ENCODE data around the gene PLAAT4. TPM values are rescaled to one million over a fixed set of nuclear protein-coding genes. Genes with fewer than 3 reads are reported as not detected.
"Not testable (repeated sequence)": the region's sequence is repeated elsewhere in the genome, so short reads cannot be mapped to it uniquely, and the experiment has no call there.

Gene PLAAT4
- total RNA-seq, 1 donor from 2014 or later = 10.6 TPM

GRCh38 chr11:63547061-63547460 is 10.5 kb downstream of the PLAAT4 start:
- DNase-seq = no peak

- no peak for DNase-seq
Measured at GRCh38 chr11:63548178-63548577, 11.6 kb downstream of the PLAAT4 start.

- no peak for DNase-seq
Measured at GRCh38 chr11:63549411-63549810, 12.8 kb downstream of the PLAAT4 start.

GRCh38 chr11:63550156-63550700 is 13.6 kb downstream of the PLAAT4 start:
- DNase-seq = not testable (repeated sequence)

- no peak for DNase-seq
Measured at GRCh38 chr11:63551091-63551888, 14.7 kb downstream of the PLAAT4 start.

DNA sequence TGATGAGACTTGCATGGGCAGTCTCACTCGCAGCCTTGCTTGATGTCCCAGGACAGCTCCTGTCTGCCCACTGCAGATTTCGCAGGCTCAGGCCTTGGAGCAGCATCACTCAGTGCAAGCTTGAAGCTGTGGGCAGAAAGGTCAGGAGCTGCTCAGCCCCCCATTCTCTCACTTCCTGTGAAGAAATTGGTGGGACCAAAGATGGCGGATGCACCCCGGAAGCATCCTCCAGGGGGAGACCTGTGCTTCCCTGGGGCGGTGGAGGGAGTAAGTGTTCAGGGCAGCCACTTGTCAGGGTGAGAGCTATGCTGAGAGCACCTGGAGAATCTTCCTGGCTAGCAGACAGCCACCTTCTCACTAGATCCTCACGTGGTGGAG is 15.3 kb downstream of the PLAAT4 start:
- DNase-seq = no peak

DNA sequence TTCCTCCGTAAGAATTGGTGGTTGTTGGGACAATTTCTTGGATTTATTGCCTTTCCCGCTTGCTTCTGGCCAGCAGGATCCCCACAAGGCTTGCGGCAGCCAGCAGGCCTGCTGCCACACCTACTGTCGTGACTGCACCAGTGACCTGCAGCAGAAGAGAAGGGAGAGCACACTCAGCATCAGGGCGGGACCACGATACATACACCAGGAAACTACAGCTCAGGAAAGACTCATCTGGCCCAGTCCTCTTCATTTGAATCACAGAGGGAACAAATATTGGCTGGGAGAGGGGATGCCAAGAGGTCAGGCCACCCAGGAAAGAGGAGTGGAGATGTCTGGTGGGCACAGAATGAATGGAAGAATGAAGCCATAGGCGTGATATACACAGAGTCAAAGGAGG is 16.3 kb downstream of the PLAAT4 start:
- DNase-seq = no peak

DNA sequence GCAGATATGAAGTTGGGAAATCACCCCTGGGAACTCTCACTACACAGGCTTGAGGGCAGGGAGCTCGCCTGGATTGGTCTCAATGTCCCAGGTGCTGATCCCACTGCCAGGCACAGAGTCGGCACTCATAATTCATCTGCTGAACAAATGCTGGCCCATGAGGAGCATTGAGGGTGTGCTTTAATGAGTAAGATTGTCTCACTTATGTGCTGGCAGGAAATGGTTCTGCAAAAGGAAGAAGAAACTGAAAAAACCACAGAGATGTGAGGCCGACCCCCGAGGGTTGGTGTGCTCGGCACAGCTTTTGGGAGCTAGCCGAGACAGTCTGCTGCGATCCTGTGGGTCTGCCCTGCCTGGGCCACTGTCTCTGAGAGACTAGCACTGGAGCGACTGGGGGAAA is 17.2 kb downstream of the PLAAT4 start:
- no peak for DNase-seq

DNA sequence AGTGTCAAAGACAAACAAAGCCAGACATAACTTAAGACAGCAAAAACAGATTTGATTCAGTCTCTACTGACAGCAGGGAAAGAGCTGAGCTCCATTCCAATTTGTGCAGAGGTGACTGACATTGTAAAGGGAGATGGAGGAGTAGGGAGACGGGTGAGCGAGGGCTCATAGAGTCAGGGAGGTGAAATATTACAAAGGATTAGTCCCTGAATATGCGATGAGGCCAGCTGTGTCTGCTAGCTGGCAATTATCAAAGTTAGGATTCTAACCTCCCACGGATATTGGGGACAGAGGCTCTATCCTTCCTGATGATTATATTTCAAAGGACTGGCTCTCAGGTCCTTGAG is 18.2 kb downstream of the PLAAT4 start:
- no peak for DNase-seq

DNA sequence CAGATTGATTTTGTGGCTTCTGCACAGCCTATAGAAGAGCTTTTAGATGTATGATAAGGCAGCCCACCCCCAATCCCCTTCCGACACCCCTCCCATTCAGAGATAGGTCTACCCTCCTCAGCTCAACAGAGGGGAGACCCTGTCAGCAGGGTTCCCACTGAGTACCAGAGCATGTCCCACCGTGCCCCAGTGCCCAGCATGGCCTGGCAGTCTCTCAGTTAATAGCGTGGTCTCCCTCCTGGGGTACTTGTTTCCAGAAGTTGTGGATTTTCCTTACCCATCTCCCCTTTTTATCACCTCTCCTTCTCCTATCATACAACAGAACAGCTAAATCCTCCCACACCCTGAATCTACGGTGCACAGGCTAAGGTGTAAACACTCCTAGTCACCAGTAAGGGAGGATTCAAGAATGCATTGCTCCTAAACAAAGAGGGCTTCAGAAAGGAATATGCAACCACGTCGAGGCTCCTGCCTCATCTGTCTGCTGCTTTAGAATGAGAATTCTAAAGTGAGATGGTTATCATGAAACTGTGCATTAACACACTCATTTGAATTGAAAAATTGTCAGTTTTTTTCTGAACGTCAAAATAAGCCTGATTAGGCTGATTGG is 19.9 kb downstream of the PLAAT4 start:
- no peak for DNase-seq

GRCh38 chr11:63557570-63557969 is 21.0 kb downstream of the PLAAT4 start:
- no peak for DNase-seq

DNA sequence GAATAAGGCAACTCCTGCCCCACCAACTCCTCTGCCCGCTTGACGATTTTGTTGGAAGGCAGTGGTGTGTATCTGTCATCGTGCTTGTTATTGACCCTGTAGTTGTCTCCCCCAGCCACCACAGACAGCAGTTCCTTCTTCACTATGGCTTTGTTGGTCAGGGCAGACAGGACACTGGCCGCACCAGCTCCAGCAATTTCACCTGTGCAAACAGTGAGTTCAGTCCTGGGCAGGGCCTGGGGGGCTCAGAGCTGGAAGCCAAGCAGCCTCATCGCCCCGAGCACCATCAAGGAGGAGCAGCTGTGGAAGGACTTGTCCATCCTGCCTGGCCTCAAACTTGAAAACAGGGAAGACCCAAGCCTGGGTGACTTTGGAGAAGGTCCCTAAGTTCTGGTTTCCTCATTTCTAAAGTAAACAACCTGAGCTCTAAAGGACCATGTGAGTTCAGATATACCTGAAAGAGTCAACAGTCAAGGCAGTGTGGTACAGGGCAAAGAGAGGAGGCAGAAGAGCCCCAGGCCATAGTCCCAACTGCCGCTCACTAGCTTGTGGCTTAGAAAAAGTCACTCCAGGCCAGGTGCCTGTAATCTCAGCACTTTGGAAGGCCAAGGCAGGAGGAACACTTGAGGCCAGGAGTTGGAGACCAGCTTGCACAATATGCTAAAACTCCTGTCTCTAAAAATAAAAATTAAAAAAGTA is 22.0 kb downstream of the PLAAT4 start:
- DNase-seq = no peak

GRCh38 chr11:63560506-63561180 is 24.0 kb downstream of the PLAAT4 start:
- no peak for DNase-seq

GRCh38 chr11:63563201-63564055 is 26.8 kb downstream of the PLAAT4 start, which contains the start of gene PLAAT2:
Gene PLAAT2 (minus strand): TSS chr11:63563379. CDS start chr11:63563324, 55 bp downstream.
- DNase-seq = no peak

GRCh38 chr11:63564056-63564774 is 27.6 kb downstream of the PLAAT4 start:
- DNase-seq = no peak

DNA sequence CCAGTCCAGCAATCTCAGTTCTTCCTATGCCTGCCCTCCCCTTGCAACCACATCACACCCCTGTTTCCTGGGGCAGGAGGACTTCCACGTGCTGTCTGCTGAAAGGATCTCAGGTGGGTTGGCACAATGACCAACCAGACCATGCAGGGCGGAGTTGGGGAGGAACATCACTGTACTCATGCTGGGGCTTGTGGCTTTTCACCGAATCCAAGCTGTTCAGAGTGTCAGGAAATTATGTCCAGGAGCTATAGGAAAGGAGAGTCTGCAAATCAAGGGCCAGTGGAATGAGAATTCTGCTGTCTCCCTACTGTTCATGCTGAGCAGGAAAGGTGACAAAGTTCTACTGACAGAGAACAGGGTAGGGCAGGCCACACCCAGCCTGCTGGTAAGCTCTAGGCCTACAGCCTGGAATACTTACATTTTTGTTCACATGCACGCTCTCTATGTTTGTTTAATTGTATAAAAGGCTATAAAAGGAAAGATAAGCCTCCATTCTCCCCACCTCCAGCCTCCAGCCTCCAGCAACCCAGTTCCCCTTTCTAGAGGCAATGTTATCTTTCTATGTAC is 28.3 kb downstream of the PLAAT4 start:
- DNase-seq = no peak

DNA sequence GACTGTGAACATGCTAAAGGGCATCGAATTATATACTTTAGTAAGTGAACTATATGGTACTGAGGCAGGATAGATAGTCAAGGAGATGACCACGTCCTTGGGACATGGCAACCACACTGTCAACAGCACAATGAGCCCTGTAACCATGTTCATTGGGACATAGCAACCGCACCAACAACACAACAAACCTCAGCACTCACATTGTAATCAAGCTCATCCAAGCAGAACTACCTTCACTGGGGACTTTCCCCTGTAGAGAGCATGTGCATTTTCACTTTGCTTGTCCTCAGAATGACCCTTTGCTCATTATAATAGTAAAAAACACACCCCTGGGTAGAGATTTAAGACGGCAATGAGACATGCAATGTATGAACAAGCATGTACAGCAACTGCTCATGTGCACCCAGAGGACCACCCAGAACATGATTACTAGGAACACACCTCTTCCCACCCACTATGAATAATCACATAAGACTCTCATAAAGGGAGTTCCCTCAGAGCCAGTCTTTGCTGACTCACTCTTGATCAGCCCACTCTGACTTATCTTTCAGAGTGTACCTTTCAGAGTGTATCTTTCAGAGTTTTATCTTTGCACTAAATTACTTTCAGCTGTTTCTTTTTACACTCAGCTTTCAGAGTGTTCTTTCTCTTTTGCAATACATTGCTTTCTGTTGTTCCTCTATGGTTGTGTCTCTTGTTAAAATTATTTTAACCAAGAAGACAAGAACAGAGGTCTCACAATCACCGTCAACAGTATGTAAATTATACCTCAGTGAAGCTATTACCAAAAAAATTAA is 30.6 kb downstream of the PLAAT4 start:
- DNase-seq = peak; percentile 61

- DNase-seq = no peak
Measured at GRCh38 chr11:63569570-63569969, 33.0 kb downstream of the PLAAT4 start.

GRCh38 chr11:63572026-63572688 is 35.5 kb downstream of the PLAAT4 start:
- no peak for DNase-seq
